Fibroblast of lung (primary cell): ENCODE data around the gene CLDN3.
"Not testable (repeated sequence)": the region's sequence is repeated elsewhere in the genome, so short reads cannot be mapped to it uniquely, and the experiment has no call there.

Experiments used
- EZH2 ChIP-seq: IDR thresholded peaks from 2 replicates; pipeline ENCODE4 v1.5.1; 2012; ENCODE audit warnings: low read length, control low read depth, mild to moderate bottlenecking; ENCODE audit errors: missing control alignments
- TF ChIP-seq, protein P1 (sequence below), 2 donors: IDR thresholded peaks in 1 of 2; conservative IDR thresholded peaks in 1 of 2; 1 replicate in 1 of 2; 2 replicates in 1 of 2; pipeline ENCODE4 v1.5.1; 2011 to 2012; ENCODE audit warnings: low read length in 2 of 2, control low read depth in 1 of 2, inconsistent platforms in 1 of 2, low read depth in 1 of 2, mild to moderate bottlenecking in 1 of 2

- TF ChIP-seq, protein P1, sequence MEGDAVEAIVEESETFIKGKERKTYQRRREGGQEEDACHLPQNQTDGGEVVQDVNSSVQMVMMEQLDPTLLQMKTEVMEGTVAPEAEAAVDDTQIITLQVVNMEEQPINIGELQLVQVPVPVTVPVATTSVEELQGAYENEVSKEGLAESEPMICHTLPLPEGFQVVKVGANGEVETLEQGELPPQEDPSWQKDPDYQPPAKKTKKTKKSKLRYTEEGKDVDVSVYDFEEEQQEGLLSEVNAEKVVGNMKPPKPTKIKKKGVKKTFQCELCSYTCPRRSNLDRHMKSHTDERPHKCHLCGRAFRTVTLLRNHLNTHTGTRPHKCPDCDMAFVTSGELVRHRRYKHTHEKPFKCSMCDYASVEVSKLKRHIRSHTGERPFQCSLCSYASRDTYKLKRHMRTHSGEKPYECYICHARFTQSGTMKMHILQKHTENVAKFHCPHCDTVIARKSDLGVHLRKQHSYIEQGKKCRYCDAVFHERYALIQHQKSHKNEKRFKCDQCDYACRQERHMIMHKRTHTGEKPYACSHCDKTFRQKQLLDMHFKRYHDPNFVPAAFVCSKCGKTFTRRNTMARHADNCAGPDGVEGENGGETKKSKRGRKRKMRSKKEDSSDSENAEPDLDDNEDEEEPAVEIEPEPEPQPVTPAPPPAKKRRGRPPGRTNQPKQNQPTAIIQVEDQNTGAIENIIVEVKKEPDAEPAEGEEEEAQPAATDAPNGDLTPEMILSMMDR (conservative IDR thresholded peaks at IDR 0.05 in 1 of 2, IDR thresholded peaks at IDR 0.05 in 1 of 2; ENCODE audit: low read depth in 1 of 2, low read length in 2 of 2) = not testable (repeated sequence)
- not testable (repeated sequence) for TF ChIP-seq EZH2
Measured at GRCh38 chr7:73797176-73797575, 27.1 kb upstream of the CLDN3 start.
